Hepatocyte (in vitro differentiated cells): ENCODE measurements around the gene ZMYND10. TPM values are rescaled to one million over a fixed set of nuclear protein-coding genes. Genes with fewer than 3 reads are reported as not detected.

ENCODE experiments used
- DNase-seq: peaks from one replicate; pipeline ENCODE4 v3.0.0-alpha.2; 2016; ENCODE audit warnings: low spot score
- H2AFZ ChIP-seq: fragments of 200-600 bp; sonication (generic); 2 replicates; pipeline ENCODE4 v1.6.0; 2016; ENCODE audit warnings: antibody characterized with exemption, mild to moderate bottlenecking
- H3K27ac ChIP-seq: fragments of 200-600 bp; sonication (generic); 2 replicates; pipeline ENCODE4 v1.5.1; 2016; ENCODE audit warnings: mild to moderate bottlenecking
- H3K27me3 ChIP-seq: fragments of 200-600 bp; sonication (generic); 2 replicates; pipeline ENCODE4 v1.6.1; 2016
- H3K36me3 ChIP-seq: fragments of 200-600 bp; sonication (generic); replicated peaks from 2 replicates; pipeline ENCODE4 v1.5.1; 2016; ENCODE audit warnings: low read depth; ENCODE audit not compliant: insufficient read depth
- H3K4me1 ChIP-seq: fragments of 200-600 bp; sonication (generic); 2 replicates; pipeline ENCODE4 v1.5.1; 2016; ENCODE audit warnings: mild to moderate bottlenecking, moderate library complexity; ENCODE audit not compliant: insufficient read depth
- H3K4me2 ChIP-seq: fragments of 200-600 bp; sonication (generic); 2 replicates; pipeline ENCODE4 v1.6.0; 2016
- H3K4me3 ChIP-seq: fragments of 200-600 bp; sonication (generic); 2 replicates; pipeline ENCODE4 v1.5.1; 2016; ENCODE audit warnings: mild to moderate bottlenecking
- H3K79me2 ChIP-seq: fragments of 200-600 bp; sonication (generic); 2 replicates; pipeline ENCODE4 v1.6.0; 2017; ENCODE audit warnings: mild to moderate bottlenecking
- H3K9me2 ChIP-seq: fragments of 200-600 bp; sonication (generic); replicated peaks from 2 replicates; pipeline ENCODE4 v1.6.0; 2017; ENCODE audit warnings: mild to moderate bottlenecking; ENCODE audit not compliant: insufficient read depth
- H3K9me3 ChIP-seq: fragments of 200-600 bp; sonication (generic); 2 replicates; pipeline ENCODE4 v1.5.1; 2016; ENCODE audit warnings: low read depth, mild to moderate bottlenecking
- H4K20me1 ChIP-seq: fragments of 200-600 bp; sonication (generic); 2 replicates; pipeline ENCODE4 v1.6.0; 2016; ENCODE audit warnings: mild to moderate bottlenecking; ENCODE audit not compliant: insufficient read depth, poor library complexity, severe bottlenecking
- CTCF ChIP-seq: fragments of 200-600 bp; sonication (generic); IDR thresholded peaks from 2 replicates; pipeline ENCODE4 v1.5.1; 2016; ENCODE audit warnings: antibody characterized with exemption, mild to moderate bottlenecking; ENCODE audit not compliant: poor library complexity
- EZH2 ChIP-seq: fragments of 200-600 bp; sonication (generic); IDR thresholded peaks from 2 replicates; pipeline ENCODE4 v1.6.1; 2016; ENCODE audit warnings: antibody characterized with exemption, mild to moderate bottlenecking, borderline replicate concordance
- EZH2phosphoT487 ChIP-seq: fragments of 200-600 bp; sonication (generic); IDR thresholded peaks from one replicate; pipeline ENCODE4 v1.6.1; 2018; ENCODE audit warnings: antibody characterized with exemption, mild to moderate bottlenecking, low read depth, moderate library complexity; ENCODE audit not compliant: unreplicated experiment, severe bottlenecking
- WGBS: methylation state at CpG from one replicate; pipeline ENCODE4 v1.1.6; 2016; ENCODE audit warnings: low lambda C conversion rate; ENCODE audit errors: missing lambda C conversion rate; 5-methylcytosine and 5-hydroxymethylcytosine counted together
- polyA plus RNA-seq: library from polyadenylated mRNA; unstranded; fragments of >200 nt; fragmentation: Nextera tagmentation; extraction: Ambion mirVana; gene quantifications from 2 replicates; pipeline ENCODE4 v1.2.1, GENCODE V29; 2016
- total RNA-seq: library from RNA; depleted of rRNA; stranded (reverse); fragments of >200 nt; gene quantifications from 2 replicates; pipeline ENCODE4 v1.2.3, GENCODE V29; 2014

The ZMYND10 gene
- total and polyA plus RNA-seq, 2 experiments from 2014 or later, result 0.20 to 0.77 TPM

- Histone ChIP-seq H2AFZ (no peak overlapping the region), H3K9me2 (no peaks in the 10 kb centered on the region), H3K4me2 (peak overlapping the region; percentile 93), H3K4me1 (peaks cover 24% of the 10 kb centered on the region), H3K36me3 (no peaks in the 10 kb centered on the region), H3K27me3 (no peaks in the 10 kb centered on the region), H3K79me2 (peaks cover 47% of the 10 kb centered on the region), H3K27ac (no peak overlapping the region), H3K9me3 (no peaks in the 10 kb centered on the region), H3K4me3 (no peak overlapping the region), H4K20me1 (peaks cover 3% of the 10 kb centered on the region)
- TF ChIP-seq EZH2, result no peak
- no peak for TF ChIP-seq CTCF
- no peak for TF ChIP-seq EZH2phosphoT487
- DNase-seq, result no peak
- 88% methylated on average over 12 of the region's 12 CpGs for WGBS
Measured at GRCh38 chr3:50333744-50334328, 11.7 kb downstream of the ZMYND10 start.

DNA sequence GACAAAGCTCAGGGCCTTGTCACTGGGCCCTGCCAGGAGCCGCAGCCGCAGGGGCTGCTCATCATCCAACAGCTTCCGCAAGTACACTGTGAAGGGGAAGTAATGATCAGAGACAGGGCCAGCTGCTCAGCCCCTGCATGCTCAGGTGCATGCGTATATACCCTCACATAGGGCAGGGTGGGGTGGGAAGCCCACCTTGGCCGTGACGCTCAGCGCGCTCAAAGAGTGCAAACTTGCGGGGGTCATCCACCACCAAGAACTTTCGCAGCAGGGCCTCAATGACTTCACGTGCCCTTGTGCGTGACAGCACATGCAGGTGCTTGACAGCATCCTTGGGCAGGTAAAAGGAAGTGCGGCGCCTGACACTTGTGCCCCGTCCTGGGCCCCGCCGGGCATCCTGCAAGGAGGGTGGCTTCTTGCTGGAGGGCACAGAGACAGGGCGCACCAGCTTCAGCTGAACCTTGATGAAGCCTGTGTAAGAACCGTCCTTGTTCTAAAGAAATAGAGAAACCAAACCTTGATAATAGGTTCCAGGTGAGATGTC lies 14.1 kb downstream of the ZMYND10 start:
- Histone ChIP-seq H3K27me3 (no peaks in the 10 kb centered on the region), H3K9me3 (no peaks in the 10 kb centered on the region), H3K36me3 (no peaks in the 10 kb centered on the region), H2AFZ (no peak overlapping the region), H3K79me2 (peaks cover 60% of the 10 kb centered on the region), H4K20me1 (peaks cover 5% of the 10 kb centered on the region), H3K4me1 (peaks cover 22% of the 10 kb centered on the region), H3K9me2 (no peaks in the 10 kb centered on the region), H3K4me3 (no peak overlapping the region), H3K27ac (no peak overlapping the region), H3K4me2 (no peak overlapping the region)
- no peak for TF ChIP-seq CTCF
- no peak for TF ChIP-seq EZH2phosphoT487
- no peak for TF ChIP-seq EZH2
- WGBS, result 99% methylated on average over 15 of the region's 19 CpGs
- DNase-seq, result no peak

DNA sequence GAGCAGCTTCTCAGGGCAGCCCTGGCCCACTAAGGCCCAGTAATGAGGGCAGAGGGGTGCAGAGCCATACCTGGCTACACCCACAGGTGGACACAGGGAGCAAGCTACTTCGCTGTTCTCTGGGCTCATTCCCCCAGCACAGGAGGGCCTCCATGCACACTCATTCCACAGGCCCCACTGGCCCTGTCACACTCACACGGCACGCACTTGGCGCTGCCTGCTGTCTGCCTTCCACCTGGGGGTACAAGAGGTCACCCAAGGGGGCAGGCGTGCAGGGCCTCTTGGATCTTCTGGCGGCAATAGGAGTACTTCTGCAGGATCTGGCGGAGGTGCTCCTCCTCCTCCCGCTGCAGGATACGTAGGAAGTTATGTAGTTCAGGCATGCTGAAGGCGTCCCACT lies 15.2 kb downstream of the ZMYND10 start:
- WGBS, result 98% methylated on average over 10 of the region's 10 CpGs
- Histone ChIP-seq H3K27ac (no peak overlapping the region), H3K36me3 (no peaks in the 10 kb centered on the region)

More for the DNA sequence above, 15.2 kb downstream of the ZMYND10 start:
- H2AFZ ChIP-seq, result no peak overlapping the region
- H3K4me3 ChIP-seq, result no peak overlapping the region
- TF ChIP-seq CTCF, result no peak
- TF ChIP-seq EZH2, result no peak
- TF ChIP-seq EZH2phosphoT487, result no peak
- DNase-seq, result no peak
- H3K27me3 ChIP-seq, result no peaks in the 10 kb centered on the region
- H3K9me3 ChIP-seq, result no peaks in the 10 kb centered on the region
- no peak overlapping the region for H3K4me2 ChIP-seq
- H3K79me2 ChIP-seq, result peaks cover 54% of the 10 kb centered on the region
- H3K4me1 ChIP-seq, result peaks cover 12% of the 10 kb centered on the region
- H3K9me2 ChIP-seq, result no peaks in the 10 kb centered on the region
- peaks cover 5% of the 10 kb centered on the region for H4K20me1 ChIP-seq
